Measurements from ENCODE around the gene SAMD7.

The SAMD7 gene

DNA sequence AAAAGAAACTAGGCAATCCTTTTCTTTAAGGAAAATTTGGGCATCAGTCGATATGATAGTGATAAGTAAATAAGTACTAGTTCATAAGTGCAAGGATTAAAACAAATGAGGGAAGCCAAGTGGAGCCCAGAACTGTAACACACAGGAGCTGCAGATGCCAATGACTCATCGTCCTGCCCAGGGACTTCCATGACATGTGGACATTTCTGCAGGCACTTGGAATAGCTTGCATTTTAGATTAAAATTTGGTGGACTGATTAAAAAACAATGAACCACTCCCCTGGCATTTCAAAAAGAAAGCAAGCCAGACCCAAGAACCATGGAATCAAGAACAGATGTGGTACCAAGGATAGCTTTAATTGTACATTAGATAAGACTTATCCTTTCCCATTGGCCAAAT is 2.9 kb downstream of the SAMD7 start:
- DNase-seq, result no peak

DNA sequence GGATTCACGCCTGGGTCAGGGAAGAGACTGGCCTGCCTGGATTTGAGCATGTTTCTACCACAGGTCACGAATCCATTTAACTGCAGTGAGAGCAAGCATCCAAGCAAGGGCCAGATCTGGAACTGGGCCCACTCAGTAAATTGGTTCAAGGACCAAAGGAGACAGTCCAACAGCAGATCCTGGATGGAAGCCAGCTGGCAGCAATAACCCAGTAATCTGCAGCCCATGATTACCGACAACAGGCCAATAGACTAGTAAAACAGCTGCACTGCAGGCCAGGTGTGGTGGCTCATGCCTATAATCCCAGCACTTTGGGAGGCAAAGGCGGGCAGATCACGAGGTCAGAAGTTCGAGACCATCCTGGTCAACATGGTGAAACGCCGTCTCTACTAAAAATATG is 11.8 kb downstream of the SAMD7 start:
- DNase-seq, result no peak

DNA sequence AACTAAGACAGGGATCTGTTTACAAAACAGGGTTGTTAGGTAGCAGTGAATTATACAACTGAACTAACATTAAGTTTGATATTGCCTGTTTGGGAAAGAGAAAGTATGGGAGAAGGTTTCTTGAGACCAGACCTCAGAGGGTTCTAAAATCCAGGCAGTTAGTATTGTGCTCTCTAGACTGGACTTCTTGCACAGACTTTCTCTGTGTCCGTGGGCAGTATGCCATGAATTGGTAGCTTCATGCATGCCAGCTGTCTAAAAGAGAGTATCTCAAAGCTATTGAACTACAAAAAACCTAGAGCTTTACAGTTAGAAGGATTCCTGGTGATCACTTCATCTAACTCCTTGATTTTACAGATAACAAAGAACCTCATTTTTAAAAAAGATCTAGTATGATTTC is 12.5 kb downstream of the SAMD7 start:
- no peak for DNase-seq

DNA sequence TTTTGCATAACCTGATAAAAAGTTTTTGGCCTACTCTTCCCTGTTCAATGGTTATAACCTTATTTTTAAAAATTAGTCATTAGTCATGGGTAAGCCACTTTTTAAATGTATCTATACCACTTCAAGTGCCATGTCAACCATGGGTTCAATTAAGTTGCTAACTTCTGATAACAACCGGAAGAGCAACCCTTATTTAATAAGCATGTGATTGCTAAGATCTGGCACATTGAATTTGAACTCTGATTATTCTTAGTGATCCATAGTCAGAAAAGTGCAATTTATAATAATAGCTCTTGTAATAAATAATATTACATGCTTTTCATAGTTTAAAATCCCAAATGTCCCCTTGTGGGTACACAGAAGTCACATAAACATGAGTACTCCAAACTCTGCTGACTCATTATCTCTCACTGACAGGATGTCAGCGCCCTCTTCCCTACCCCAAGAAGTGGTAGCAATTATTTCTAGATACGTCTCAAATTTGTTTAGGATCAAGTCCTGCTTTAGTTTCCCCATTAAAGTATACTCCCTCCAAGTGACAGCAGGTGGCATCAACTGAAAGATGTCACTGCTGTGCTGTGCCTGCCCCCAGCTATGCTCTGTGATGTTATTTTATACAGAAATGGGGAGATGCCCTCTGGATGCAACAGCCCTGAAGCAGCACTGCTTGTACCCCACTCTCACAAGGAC is 18.6 kb downstream of the SAMD7 start:
- DNase-seq, result no peak

- no peak for DNase-seq
These were observed 19.5 kb downstream of the SAMD7 start for GRCh38 chr3:169930843-169931242.

DNA sequence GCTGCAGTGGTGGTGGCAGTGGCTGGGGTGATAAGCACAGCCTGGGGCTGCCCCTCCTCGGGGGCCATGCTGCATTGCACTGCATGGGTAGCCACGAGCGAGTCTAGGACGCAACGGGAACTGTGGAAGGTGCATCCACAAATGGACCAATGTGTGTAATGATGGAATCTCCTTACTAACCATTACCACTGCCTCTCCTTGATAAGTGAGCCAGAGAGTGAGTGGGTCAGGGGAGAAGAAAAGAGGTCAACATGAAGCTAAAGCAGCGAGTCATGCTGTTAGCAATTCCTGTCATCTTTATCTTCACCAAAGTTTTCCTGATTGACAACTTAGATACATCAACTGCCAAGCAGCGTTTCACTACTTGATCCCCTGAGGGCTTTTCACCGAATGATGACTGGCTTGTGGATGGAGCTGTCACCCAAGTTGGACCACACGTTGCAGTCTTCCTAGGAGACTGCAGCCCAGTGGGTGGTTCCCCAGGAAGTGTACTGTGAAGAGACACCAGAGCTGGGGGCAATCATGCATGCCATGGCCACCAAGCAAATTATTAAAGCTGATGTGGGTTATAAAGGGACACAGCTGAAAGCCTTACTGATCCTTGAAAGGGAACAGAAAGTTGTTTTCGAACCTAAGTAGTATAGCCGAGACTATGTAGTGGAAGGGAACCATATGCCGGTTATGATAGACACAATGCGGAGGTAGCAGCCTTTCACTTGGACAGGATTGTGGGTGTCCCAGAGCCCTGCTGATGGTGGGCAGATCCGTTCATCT is 20.6 kb downstream of the SAMD7 start:
- DNase-seq, result no peak

DNA sequence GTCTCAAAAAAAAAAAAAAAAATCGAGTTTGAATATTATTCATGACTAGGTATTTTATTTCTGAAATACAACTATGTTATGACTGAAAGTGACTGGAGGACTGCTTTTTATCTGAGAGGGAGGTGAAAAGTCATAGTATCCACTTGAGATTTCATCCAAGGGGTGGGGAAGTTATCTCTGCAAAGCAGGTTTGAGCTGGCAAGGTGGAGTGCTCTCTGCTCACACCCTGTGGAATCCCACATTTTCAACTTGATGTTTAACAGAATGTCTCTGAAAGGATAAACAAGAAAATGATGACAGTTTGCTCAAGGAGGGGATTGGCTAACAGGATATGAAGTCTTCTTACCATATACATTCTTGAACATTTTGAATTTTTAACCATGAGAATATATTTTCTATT is 27.9 kb downstream of the SAMD7 start:
- DNase-seq, result no peak

- DNase-seq, result no peak
These were observed 28.4 kb downstream of the SAMD7 start for GRCh38 chr3:169939751-169940150.

- no peak for DNase-seq
These were observed 29.3 kb downstream of the SAMD7 start for GRCh38 chr3:169940470-169941181.

- DNase-seq, result peak; percentile 51
These were observed 33.9 kb downstream of the SAMD7 start for GRCh38 chr3:169945313-169945712.

GRCh38 chr3:169946336-169946735 is 35.0 kb downstream of the SAMD7 start:
- DNase-seq, result no peak

- DNase-seq, result no peak
These were observed 37.4 kb downstream of the SAMD7 start for GRCh38 chr3:169948559-169949448.

DNA sequence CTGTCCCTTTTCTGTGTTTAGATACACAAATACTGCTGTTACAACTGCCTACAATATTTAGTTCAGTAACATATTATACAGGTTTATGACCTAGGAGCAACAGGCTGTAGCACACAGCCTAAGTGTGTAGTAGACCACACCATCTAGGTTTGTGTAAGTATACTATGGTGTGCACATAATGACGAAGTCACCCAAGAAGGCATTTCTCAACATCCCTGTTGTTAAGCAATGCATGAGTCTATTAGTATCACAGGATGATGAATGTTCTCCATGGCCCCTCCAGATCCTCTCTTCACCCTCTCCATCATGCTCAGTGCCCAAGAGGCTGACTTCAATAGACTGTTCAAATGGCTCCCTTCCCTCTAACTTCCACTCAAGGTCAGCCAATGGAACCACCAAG is 40.7 kb downstream of the SAMD7 start:
- DNase-seq, result no peak

DNA sequence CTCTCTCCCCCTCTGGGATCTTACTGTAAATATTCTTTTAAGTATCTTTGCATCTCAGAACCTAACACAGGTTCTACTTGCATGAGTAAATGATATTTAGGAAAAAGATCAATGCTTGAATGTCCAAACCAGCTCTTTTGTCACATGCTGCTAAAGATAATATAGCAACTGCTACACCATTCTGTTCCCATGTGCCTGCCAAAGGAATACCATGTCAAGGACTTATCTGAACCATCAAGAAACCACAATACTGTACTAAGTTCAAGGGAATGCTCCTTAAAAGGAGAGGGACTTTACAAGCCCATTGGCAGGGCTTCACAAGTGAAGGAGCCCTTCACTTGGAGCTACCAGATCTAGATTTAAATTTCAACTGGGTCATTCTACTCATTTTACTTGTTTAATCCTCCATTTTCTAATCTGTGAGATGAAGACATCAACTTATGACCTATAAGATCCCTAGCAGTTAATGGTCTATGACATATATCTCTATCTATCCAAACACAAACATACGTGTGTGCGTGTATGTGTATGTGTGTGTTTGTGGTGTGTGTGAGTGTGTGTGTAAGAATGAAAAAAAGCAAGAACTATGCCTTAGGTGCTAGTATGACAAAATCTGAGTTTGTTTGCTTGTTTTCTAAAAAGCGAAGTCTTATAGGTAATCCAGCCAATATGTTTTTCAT is 42.2 kb downstream of the SAMD7 start:
- DNase-seq, result no peak

- DNase-seq, result no peak
These were observed 42.9 kb downstream of the SAMD7 start for GRCh38 chr3:169954142-169954756.

DNA sequence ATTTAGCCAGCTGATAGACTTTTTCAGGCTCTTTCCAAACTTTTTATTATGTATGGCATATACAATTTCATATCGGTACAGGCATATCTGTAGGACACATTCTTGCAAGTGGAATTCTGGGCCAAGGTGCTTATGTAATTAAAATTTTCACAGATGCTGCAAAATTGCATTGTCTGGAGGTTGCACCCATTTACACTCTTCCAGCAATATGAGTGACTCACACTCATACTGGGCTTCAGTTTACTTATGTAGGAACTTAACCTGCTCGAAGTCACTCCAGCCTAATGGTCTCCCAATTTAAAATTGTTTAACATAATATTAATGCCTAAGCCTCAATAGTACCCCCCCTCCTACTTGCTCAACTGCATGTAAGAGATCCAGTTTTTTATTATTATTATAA is 44.0 kb downstream of the SAMD7 start:
- DNase-seq, result no peak

DNA sequence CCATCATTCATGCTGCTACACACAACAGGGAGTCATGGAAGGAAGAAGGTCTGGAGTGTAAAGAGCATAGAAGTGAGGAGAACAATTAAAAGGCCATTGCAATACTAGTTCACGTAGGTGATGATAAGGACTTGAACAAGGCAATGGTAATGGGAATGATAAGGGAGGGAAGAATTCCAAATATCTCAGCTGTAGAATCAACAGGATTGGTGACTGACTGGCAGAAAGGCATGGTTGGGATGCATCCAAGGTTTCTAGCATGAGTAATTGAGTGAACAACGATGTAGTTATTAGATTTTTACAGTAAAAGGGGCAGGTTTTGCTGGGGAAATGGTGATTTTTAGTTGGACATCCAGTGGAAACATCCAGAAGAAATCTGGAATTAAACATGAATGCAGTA is 52.8 kb downstream of the SAMD7 start:
- no peak for DNase-seq

GRCh38 chr3:169965562-169966427 is 54.4 kb downstream of the SAMD7 start:
- DNase-seq, result no peak

GRCh38 chr3:169966428-169966950 is 55.1 kb downstream of the SAMD7 start, which contains the start of gene SEC62:
Gene SEC62, plus strand, starts transcription at chr3:169966807. Its CDS starts 16 bp downstream, at chr3:169966823.
- DNase-seq, result peak; percentile 82
